Psoas muscle (tissue), 8 donors: ENCODE data around the gene AFDN. TPM values are rescaled to one million over a fixed set of nuclear protein-coding genes. Genes with fewer than 3 reads are reported as not detected.
A peak's percentile ranks its signal among the peaks of the same experiment; 100 is the strongest.

Experiments used
- ATAC-seq, 4 donors: fragments of 200-7000 bp; cut with Tn5 transposase; one replicate each; pipeline ENCODE4 v1.9.1; 2020; ENCODE audit warnings: moderate library complexity in 3 of 4, mild to moderate bottlenecking in 2 of 4
- DNase-seq, 2 donors: peaks; one replicate each; pipeline ENCODE4 v3.0.0-alpha.2; 2020
- H3K27ac ChIP-seq: fragments of 200-600 bp; one replicate; pipeline ENCODE4 v1.8.0; 2022
- H3K27me3 ChIP-seq, 3 donors: fragments of 200-600 bp in 1 of 3; one replicate each; pipeline versions ENCODE4 v1.6.1 to v1.8.0; 2013 to 2022; ENCODE audit warnings: low read length in 2 of 3, mild to moderate bottlenecking in 2 of 3, moderate library complexity in 1 of 3; ENCODE audit not compliant: insufficient read depth in 3 of 3
- H3K36me3 ChIP-seq, 2 donors: fragments of 200-600 bp in 1 of 2; one replicate each; pipeline versions ENCODE4 v1.6.1 to v1.8.0; 2013 to 2022; ENCODE audit warnings: low read depth in 1 of 2, mild to moderate bottlenecking in 1 of 2, moderate library complexity in 1 of 2; ENCODE audit not compliant: insufficient read depth in 1 of 2
- H3K4me1 ChIP-seq: fragments of 200-600 bp; one replicate; pipeline ENCODE4 v1.8.0; 2022
- H3K4me3 ChIP-seq: fragments of 200-600 bp; one replicate; pipeline ENCODE4 v1.8.0; 2022; ENCODE audit warnings: mild to moderate bottlenecking
- H3K9me3 ChIP-seq: fragments of 200-600 bp; one replicate; pipeline ENCODE4 v1.8.0; 2022
- CTCF ChIP-seq: fragments of 200-600 bp; IDR thresholded peaks from one replicate; pipeline ENCODE4 v1.8.0; 2022; ENCODE audit warnings: antibody characterized with exemption
- WGBS, 3 donors: extraction: QIAGEN DNeasy Blood & Tissue Kit; methylation state at CpG; one replicate each; pipeline versions ENCODE4 v1.1.6 to v1.1.7; 2013; 5-methylcytosine and 5-hydroxymethylcytosine counted together
- intact Hi-C, 2 donors: fragments of 100-400 bp; cut with DNase I; formaldehyde crosslinking; loops; one replicate each; pipeline versions ENCODE4 v1.11.0 to v1.14.2; 2022
- polyA plus RNA-seq, 3 donors: library from polyadenylated mRNA; stranded (reverse); fragments of 200-250 nt; gene quantifications; one replicate each; pipeline ENCODE4 v1.2.3, GENCODE V29; 2013
- total RNA-seq, 4 donors: library from RNA; stranded (reverse); fragmentation: NEBNext Ultra II Directional in 2 of 4; extraction: Animal tissue kit (Norgen Biotek cat#: 25700) in 2 of 4; gene quantifications; one replicate each; pipeline versions ENCODE4 v1.2.1 to v1.2.4, GENCODE V29; 2021 to 2023
- donor health status: healthy with polysubstance abuse.
- donor health status: DM: no; HTN: no; CAD: no; lungs with moderate emphysema.
- donor health status: Bipolar disorder and iron deficiency.
- donor health status: healthy.
- donor health status: DM: yes; HTN: yes; CAD: no.
- donor health status: DM: no; HTN: no; CAD: no.
- donor health status: DM: no; HTN: no; CAD: no.
- donor health status: DM: yes; HTN: yes; CAD: no.

Gene AFDN
- total and polyA plus RNA-seq, 7 donors, result 12.2 to 35.6 (median 32.9) TPM

GRCh38 chr6:167835260-167835659 lies 8.5 kb downstream of the AFDN start:
- no peak for DNase-seq
- Histone ChIP-seq H3K36me3 (no peaks in the 10 kb centered on the region), H3K9me3 (no peaks in the 10 kb centered on the region), H3K27me3 (peaks cover 0 to 2% (median under 1%) of the 10 kb centered on the region in 3 donors), H3K4me1 (peaks cover 11% of the 10 kb centered on the region), H3K4me3 (no peak overlapping the region), H3K27ac (no peak overlapping the region)
- ATAC-seq, result no peak
- WGBS, 3 donors, result 81 to 89% (median 85%) methylated on average over 3 of the region's 3 CpGs
- no peak for TF ChIP-seq CTCF
- intact Hi-C loops, result no loop called here

GRCh38 chr6:167836721-167837120 lies 10.0 kb downstream of the AFDN start:
- ATAC-seq, result no peak
- no peak for TF ChIP-seq CTCF
- no peaks in the 10 kb centered on the region for H3K9me3 ChIP-seq
- WGBS, 3 donors, result 78 to 79% (median 79%) methylated on average over 3 of the region's 3 CpGs
- no peak overlapping the region for H3K27ac ChIP-seq
- H3K4me3 ChIP-seq, result no peak overlapping the region
- DNase-seq, result no peak
- H3K4me1 ChIP-seq, result peaks cover 11% of the 10 kb centered on the region
- intact Hi-C loops, result no loop called here
- no peaks in the 10 kb centered on the region for H3K36me3 ChIP-seq
- peaks cover 0 to 2% (median 0%) of the 10 kb centered on the region in 3 donors for H3K27me3 ChIP-seq

DNA sequence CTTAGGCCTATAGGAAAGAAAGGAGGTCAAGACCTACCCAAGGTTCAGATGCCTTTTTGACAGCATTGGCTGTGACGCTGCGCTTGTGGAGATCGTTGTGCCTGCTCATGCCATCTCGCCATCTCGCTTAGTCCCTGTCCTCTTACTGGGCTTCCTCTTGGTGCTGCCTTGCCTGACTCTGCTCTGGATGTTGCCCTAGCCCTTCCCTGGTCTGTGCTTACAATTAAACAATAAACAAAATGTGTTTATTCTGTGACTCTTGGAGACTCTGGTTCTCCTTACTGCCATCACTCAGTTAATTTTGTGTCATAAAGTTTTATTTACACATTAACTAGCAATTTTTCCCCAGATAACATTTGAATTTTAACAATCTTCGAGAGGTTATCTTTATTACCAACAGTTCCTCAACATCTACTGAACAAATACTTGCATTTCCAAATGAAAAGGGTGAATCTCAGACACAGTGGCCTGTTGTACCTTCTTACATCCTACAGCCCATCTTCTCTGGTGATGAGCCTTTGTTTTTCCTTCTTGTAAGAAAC lies 11.6 kb downstream of the AFDN start:
- peaks cover 11% of the 10 kb centered on the region for H3K4me1 ChIP-seq
- intact Hi-C loops, result no loop called here
- no peak overlapping the region for H3K27ac ChIP-seq

GRCh38 chr6:167839343-167839742 lies 12.6 kb downstream of the AFDN start:
- peaks cover 0 to 2% (median 0%) of the 10 kb centered on the region in 3 donors for H3K27me3 ChIP-seq
- no peaks in the 10 kb centered on the region for H3K9me3 ChIP-seq
- no peaks in the 10 kb centered on the region for H3K36me3 ChIP-seq
- no peak for TF ChIP-seq CTCF
- WGBS, 3 donors, result 70 to 74% (median 72%) methylated on average over 3 of the region's 3 CpGs
- no peak overlapping the region for H3K27ac ChIP-seq
- H3K4me1 ChIP-seq, result peaks cover 11% of the 10 kb centered on the region
- no peak for DNase-seq
- no peak for ATAC-seq
- no peak overlapping the region for H3K4me3 ChIP-seq
- intact Hi-C loops, result no loop called here

More for the DNA sequence above, 11.6 kb downstream of the AFDN start:
- Histone ChIP-seq H3K27me3 (peaks cover 0 to 2% (median 0%) of the 10 kb centered on the region in 3 donors), H3K4me3 (no peak overlapping the region), H3K9me3 (no peaks in the 10 kb centered on the region), H3K36me3 (no peaks in the 10 kb centered on the region)
- TF ChIP-seq CTCF, result no peak
- DNase-seq, result no peak
- WGBS, 3 donors, result 95 to 99% (median 96%) methylated on average over 6 of the region's 6 CpGs
- no peak for ATAC-seq

DNA sequence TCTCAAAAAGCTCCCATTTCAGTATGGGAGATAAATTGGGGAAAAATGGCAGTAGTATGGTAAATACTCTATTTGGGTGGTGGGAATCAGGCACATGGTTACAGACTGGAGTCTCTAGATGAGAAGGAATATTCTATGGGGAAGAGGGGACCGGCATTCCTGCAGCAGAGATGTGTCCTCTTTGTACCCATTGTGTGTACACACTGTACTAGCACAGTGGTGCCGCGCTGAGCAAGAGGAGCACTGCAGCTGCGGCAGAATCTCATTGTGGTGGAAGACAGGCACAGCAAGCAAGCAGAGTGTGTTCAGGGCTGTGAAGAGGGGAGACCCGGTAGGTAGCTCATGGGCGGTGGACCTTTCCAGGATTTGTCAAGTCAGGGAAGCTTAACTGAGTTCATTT lies 13.0 kb downstream of the AFDN start:
- H3K36me3 ChIP-seq, result no peaks in the 10 kb centered on the region
- H3K4me3 ChIP-seq, result no peak overlapping the region
- TF ChIP-seq CTCF, result no peak
- peaks cover 0 to 2% (median 0%) of the 10 kb centered on the region in 3 donors for H3K27me3 ChIP-seq
- DNase-seq, result no peak
- WGBS, 3 donors, result 78 to 81% (median 78%) methylated on average over 6 of the region's 6 CpGs
- H3K9me3 ChIP-seq, result no peaks in the 10 kb centered on the region
- peaks cover 11% of the 10 kb centered on the region for H3K4me1 ChIP-seq
- intact Hi-C loops, result no loop called here
- peak in 1 of 4 donors; percentile 35 for ATAC-seq
- no peak overlapping the region for H3K27ac ChIP-seq
